NCI-H2107 treated with DMSO at 0.1 percent for 48 hours (cell line): ENCODE data around the gene PIK3C3.
A peak's percentile ranks its signal among the peaks of the same experiment; 100 is the strongest.

Experiments
- DNase-seq: peaks from one replicate; lab custom pipeline; 2025; ENCODE audit not compliant: unreplicated experiment; lab: John Stamatoyannopoulos, UW

PIK3C3 gene

DNA sequence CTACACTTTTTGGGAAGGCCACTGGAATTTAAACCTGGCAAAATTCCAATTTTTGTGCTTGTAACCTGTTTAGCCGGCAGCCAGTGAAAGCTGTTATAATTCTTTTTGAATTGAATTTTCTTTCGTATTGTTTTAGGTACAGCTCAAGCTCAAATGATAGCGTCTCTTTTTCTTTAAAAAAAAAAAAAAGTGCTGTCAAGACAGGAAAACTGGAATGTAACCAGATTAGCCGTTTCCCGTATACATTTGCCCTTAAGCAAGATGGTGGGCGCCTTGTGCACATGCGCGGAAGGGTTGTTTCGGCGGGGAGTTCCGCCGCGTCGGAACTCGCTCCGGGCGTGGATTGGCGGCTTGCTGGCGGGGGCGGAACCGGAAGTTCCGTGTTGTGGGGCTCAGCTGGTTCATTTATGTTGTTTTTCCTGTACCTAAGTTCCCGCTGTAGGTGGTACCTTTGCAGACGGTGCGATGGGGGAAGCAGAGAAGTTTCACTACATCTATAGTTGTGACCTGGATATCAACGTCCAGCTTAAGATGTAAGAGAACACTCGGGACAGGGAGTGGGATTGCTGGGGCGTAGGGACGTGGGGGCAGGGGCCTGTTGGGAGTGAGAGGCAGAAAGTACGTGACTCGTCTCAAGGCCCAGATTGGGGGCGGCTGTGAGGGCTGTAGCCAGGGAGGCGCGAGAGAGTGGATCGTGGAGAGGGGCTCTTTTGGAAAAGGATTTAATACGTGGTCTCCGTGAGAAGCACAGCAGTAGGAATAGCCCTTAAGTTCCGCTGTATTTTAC is at the start of gene PIK3C3:
Gene PIK3C3 (plus strand): TSS at position 408 of the 787 bp plus-strand sequence. CDS start 58 bp downstream, at position 466.
- peak; percentile 94 for DNase-seq

DNA sequence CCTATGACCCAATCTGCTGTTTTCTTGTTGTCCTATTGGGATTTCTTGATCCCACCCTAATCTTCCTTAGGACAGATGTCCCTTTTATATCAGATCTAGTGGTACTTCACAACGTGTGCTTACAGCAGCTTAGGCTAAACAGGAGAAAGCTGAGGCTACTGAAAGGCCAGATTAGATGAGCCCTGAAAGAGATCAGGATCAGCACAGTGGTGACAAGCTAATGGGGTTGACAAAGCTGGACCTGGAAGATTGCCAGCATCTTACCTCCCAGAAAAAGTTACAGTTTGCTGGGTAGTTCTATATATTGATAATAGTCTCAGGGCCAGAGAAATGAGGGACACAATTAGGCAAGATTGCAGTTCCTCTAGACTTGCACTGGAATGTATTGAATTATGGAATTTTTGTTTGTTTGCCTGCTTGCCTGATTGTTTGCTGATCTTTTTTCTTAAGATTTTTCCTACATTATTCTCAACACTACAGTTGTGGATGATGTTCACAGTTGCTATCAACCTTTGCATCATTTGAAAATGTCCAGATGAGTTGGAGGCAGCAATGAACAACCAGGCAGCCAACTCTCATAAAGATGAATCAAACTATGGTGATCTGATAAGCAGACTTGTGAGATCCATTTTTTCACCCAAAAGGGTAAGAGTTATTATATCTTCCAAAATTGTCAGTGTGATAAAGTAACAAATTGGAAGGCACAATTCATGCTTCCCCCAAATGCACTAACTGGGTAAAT is 49.1 kb upstream of the PIK3C3 start:
- DNase-seq: no peak

DNA sequence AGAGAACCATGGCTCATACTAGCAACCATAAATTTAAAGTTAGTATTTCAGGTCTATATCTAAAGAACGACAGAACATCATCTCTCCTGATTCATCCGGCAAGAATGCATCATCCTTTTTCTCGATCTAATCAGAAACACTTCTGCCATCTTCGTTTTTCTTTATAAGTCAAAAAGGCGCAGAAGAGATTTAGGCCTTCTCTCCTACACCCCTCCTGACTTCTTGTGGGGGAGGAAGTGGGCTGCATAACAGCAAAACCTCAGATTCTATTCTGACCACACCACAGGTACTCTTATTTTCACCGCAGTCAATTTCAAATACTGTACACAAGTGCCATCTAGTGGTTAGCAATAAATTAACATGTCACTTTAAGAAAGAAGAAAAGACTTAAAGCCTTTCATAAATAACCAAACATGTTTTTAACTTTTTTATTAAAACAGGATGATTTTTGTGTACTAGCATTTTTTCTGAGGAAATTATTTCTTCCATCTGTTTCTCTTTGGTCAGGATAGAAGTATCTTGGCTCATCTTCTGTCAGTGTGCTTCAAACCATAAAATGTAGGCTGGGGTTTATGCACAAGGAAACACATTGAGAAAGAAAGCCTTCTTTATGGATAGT is 48.4 kb upstream of the PIK3C3 start:
- peak; percentile 38 for DNase-seq

DNA sequence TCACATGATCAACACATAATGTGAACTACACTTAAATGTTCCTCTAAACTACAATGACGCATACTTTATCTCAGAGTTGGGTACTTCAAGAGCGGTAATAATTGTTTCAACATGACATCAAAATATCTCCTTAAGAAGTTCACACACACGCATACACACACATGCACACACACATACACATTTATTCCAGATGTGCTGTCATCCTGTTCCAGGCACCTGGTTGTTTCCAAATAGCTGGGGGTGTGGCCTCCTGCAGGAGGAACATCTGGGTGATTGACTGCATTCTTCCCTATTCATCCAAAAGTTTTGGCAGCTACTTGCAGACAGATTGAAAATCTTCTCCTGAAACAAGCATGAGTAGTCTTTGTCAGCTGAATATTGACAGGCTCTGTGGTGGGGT is 37.9 kb upstream of the PIK3C3 start:
- no peak for DNase-seq

DNA sequence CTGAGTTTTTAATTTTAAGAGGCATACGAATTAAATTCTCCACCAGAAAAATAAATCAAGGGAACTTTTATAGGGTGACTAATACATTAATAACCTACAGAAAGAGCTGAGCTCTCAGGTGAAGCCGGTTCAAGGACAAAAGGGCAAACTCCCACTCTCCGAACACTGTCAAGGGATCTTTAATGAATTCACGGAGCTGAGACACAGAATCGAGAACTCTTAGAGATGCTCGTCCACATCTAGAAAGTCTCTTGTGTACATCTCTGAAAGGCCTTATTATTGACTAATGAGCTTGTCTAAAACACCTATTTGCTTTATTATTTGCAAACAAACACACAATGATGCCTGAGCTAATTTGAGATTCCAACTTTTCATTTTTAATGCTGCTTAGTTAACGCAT is 33.3 kb upstream of the PIK3C3 start:
- DNase-seq: no peak

DNA sequence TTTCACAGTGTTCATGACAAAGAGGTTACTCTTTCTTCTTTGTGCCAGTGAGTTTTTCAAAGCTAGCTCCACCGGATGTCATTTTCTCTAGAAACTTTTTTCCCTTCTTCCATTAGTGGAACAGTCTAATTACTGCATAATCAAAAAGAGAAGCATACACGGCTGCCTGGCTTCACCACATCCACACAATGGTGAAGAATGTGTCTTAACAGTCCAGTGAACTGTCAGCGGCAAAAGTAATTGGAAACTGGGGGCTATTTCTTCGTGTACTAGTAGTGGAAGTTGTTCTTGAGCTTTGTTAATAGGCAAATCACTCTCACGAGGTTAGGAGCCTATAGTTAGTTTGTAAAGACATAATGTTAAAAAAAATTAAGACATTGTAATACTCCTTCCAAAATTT is 32.9 kb upstream of the PIK3C3 start:
- no peak for DNase-seq

DNA sequence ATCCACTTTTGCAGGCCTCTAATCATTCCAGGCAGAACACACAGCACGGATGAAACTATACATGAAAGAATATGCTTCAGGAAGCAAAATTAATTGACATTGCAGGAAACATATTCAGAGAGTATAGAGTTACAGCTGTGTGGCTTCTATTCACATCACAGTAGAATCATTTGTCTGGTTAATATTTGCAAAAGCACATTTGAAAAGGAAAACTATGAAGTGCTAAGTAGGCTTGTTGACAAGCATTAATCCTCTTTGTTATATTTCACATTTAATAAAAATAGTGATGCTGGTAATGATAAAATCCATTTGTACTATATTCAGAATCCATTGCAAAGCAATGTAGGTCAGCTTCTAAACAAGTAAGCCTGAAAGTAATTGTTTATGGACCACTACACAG is 32.2 kb upstream of the PIK3C3 start:
- DNase-seq: peak; percentile 63

DNA sequence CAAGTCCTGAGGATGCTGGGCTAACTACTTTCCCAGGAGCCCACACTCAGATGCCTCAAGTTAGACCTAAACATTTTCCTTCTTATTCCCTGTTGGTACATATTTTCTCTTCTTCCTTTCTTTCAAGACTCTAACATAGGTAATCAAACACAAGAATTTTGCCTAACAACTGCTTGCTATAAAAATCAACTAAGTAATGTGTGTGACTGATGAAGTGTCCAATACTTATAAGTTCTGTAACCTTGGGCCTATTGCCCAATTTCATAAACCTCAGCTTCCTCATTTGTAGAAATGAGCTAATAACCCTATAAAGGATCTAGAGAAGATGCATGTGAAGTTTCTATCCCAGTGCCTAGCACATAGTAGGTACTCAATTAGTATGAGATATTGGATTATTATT is 31.6 kb upstream of the PIK3C3 start:
- no peak for DNase-seq

DNA sequence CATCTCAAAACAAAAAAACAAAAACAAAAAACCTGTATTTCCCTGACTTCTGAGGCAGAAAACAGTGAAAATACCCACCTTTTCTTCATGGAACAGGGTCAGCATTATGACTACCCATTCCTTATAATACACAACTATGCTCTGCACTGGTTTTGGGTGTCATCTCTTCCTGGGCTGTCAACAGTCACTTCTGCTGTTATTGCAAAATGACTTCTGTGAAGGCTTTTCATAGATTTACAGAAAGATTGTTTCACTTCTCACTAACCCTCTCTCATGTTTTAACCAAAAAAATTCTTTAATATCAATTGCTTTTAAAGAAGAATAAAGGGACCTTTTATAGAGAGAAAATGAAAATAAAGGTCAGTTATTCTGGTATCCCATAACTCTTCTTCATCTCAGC is 26.5 kb upstream of the PIK3C3 start:
- DNase-seq: no peak

DNA sequence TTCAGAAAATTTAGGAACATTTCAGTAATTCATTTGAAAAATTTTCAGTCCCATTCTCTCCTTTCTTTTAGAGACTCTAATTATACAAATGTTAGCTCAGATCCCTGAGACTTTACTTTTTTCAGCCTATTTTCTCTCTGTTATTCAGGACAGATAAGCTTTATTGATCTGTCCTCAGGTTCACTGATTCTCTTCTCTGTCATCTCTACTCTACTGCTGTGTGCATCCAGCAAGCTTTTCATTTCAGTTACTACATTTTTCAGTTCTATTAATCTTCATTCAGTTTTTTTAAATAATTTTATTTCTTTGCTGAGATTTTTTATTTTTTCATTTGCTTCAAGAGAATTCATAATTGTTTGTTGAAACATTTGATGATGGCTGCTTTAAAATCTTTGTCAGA is 22.1 kb upstream of the PIK3C3 start:
- no peak for DNase-seq

DNA sequence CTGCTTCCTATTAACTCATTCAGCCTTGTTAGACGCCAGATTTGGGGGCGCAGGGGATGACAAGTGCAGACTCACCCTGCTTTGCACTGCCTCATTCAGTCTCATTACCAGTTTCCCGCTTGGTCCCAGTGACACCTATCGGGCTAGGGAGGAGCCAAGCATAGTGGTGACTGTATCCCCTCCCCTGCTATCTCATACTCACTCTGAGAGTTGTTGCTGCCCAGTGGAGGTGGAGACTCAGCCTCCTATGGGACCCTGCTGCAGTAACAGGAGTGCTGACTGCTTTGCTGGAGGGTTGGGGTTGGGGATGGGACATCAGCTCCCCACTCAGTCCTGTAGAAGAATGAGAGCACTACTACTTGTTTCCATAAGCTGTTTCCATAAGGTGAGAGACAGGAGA is 21.3 kb upstream of the PIK3C3 start:
- DNase-seq: no peak

DNA sequence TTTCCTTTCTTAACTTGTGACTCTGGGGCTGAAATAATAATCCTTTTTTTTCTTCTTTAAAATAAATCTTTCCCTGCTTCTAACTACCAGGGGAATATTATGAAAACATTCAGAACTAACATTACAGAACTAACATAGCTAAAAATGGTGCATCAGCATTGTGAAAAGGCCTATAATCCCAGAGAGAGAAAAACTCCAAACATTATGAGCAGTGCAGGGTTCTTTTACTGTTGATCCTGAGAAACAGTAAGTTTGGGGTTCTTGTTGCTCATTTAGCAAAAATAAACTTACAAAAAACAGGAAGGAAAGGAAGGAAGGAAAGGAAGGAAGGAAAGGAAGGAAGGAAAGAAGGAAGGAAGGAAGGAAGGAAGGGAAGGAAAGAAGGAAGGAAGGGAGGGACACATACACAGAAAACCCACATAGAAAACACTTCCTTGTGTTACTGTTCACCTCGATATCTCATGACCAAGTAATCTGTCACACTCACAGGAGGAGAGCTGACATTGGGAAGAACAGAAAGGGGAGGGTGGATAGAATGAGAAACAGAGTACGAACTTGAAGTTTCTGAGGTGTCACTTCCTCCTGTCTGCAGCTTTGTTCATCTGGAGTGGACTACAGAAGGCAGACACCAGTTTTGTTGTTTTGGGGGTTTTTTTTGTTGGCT is 18.4 kb upstream of the PIK3C3 start:
- DNase-seq: no peak

DNA sequence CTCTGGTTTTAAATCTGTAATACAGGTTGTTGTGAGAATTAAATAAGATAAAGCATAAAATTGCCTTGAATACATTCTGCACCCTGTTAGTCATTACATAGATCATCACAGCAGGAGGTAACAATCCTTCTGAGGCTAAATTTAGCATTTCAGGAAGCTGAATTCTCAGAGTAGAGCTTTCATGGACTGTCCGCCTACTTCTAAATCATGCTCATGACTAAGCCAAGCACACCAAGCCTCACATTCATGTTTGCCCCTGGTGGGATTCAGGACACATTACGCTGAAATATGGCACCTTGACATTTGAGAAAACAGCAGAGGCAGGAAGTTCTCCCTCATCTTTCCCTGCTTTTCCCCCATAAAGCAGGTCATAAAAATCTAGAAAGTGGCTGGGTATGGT is 16.6 kb upstream of the PIK3C3 start:
- DNase-seq: no peak

DNA sequence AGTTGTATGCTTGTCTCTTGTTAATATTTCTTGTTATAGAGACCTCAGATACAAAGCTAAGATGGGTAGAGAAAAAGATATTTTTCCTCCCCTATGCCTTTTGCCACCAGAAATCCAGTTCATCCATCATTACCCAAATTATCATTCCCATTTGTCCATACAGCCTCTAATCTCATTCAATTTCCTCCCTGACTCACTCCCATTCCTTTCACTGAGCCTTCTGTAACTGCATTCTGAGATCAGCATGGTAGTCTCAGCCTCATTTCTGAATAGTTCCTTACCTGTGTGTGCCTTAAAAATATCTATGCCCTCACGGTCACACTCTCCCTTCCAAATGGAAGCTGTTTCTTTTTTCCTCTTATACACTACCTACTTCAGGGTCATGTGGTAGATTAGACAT is 15.7 kb upstream of the PIK3C3 start:
- DNase-seq: no peak

DNA sequence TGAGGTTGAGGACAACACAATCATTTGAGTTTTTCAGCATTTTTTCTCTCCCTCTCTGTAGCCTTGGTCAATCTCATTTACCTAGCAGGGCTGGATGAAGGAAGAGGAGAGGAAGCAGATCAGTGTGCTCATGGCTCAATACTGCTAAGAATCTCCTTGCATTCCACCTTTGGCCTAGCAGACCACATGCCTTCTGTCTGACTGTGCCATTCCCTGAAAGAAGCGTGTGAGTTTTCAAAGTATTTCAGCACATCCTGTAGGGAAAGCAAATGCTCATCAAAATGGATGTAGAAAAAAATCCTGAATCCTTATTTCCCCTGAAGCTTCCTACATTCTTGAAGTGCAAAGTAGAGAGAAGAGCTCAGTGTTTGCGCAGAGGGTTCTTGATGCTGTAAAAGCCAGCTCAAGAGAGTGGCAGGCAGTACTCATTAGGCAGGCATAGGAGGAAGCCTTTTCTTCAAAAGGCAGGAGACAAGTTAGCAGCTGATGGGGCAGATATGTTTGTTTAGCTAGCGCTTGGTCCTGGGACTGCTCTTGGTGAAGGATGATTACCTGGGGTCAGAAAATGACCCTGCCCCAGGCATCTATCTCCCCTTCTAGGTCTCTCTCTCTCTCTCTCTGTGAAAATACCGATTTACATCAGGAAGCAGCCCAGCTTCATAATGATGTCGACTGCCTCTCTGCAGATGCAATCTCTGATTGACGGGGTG is 14.4 kb upstream of the PIK3C3 start:
- no peak for DNase-seq

DNA sequence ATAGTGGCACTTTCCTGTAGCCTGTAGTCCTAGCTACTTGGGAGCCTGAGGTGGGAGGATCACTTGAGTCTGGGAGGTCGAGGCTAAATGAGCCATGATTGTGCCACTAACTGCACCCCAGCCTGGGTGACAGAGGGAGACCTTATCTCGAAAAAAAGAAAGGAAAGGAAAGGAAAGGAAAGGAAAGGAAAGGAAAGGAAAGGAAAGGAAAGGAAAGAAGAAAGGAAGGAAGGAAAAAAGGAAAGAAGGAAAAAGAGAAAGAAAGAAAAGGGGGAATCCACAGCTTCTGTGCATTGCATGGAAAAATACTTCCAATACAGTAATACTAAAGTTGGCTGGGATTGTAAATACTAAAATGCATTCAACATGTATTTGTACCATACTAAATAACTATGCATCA is 12.8 kb upstream of the PIK3C3 start:
- no peak for DNase-seq

DNA sequence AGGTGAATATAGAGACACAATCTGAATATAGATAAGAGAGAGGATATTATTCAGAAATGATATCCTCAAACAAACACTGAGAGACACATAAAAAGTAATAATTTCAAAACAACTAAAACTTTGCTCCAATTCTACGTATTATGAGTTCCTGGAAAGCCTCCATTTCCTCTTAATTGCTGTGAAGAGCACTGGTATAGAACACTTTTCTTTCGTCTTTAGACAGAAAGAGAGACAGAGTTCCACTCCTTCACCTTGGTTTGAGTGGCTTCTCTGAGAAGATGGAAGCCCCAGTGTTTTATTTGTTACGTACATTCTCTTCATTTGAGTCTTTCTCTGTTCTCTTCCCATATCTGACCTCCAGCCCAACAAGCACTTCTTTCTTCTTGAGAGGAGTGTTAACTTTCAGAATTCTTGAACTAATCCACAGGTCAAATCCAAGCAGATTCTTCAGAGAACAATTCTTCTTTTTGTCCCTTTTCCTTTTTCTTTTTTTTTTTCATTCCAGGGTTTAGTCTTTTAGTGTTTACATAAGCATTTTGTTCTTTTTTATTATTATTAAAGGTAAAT is 6.4 kb upstream of the PIK3C3 start:
- no peak for DNase-seq

DNA sequence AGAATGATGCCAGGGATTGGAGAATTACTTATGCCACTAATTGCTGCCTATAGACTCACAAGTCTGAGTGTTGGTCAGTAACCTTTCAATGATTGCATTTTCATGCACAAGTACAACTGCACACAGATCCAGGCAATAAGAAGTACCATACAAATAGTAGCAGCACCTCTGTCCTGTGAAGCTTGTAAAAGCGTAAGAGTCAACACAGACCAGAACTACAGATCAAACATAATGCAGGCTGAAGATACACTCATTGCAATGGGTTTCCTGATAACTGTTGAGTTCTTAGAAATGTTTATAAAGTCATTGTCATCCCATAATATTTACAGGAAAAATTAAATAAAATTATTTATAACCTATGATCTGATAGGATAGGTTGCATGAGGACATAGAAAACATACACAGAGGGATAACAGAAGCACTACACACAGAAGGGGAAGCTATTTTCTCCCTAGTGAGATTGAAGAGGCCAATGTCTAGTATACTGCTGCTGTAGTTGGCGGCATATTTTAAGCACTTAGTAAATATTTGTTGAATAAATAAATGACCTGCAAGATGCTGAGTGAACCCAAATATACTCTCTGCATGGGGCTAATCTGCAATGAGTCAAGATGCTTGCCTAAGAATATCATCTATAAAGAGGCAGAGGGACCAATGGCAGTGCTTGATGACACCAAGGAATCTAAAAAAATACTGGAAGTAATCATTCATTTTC is 5.7 kb upstream of the PIK3C3 start:
- no peak for DNase-seq

DNA sequence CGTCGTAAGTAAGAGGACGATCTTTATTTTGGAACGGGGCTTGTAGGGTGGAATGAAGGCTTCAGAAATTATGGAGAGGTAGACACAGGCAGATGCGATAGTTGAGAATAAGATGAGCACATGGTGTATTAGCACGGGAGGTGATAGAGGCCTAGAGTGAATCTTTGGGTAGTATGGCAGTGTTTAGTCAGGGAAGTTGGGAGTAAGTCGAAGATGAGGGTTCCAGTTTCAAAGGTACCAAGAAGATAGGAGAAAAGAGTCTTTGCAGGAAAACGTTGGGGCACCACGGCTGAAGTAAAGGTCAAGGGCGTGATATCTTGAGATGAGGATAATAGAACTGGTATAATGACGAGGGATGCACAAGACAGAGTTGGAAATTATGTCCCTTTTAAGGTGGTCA is 654 bp downstream of the PIK3C3 start:
- DNase-seq: no peak

DNA sequence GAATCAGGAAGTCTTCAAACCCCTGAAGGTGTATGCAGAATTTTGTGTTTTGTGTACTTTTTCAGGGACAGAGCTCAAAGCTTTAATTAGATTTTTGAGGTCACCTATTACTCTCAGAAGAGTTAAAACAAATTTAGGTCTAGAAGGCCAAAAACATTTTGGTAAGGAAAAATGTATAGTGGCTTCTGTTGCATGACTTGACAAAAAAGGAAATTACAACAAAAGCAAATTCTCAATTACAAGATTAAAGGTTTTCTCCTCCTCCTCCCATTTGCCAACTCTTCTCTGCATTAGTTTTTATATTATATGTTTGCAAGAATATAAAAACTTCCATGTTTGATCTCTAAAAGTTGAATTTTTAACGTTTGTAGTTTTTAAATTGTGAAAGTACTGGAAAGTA is 4.0 kb downstream of the PIK3C3 start:
- no peak for DNase-seq
